Thymus (tissue), 11 donors: ENCODE data around the gene KCNK4. TPM values are rescaled to one million over a fixed set of nuclear protein-coding genes. Genes with fewer than 3 reads are reported as not detected.

Experiments
- DNase-seq, 9 donors: peaks; one replicate each; pipeline ENCODE4 v3.0.0-alpha.2; 2013; ENCODE audit warnings: low spot score in 9 of 9, low read depth in 6 of 9, missing footprints in 1 of 9
- H3K27ac ChIP-seq, 2 donors: one replicate each; pipeline ENCODE4 v1.5.1; 2013; ENCODE audit warnings: control low read depth in 1 of 2, low read depth in 1 of 2, low read length in 1 of 2, mild to moderate bottlenecking in 1 of 2, moderate library complexity in 1 of 2
- H3K27me3 ChIP-seq, 2 donors: one replicate each; pipeline ENCODE4 v1.5.1; 2013; ENCODE audit warnings: low read length in 1 of 2; ENCODE audit not compliant: control insufficient read depth in 2 of 2, insufficient read depth in 1 of 2
- H3K36me3 ChIP-seq, 2 donors: one replicate each; pipeline ENCODE4 v1.5.1; 2013; ENCODE audit warnings: low read length in 1 of 2, mild to moderate bottlenecking in 1 of 2, moderate library complexity in 1 of 2; ENCODE audit not compliant: control insufficient read depth in 2 of 2, insufficient read depth in 2 of 2
- H3K4me1 ChIP-seq, 2 donors: one replicate each; pipeline ENCODE4 v1.5.1; 2013; ENCODE audit warnings: low read length in 2 of 2; ENCODE audit not compliant: control insufficient read depth in 2 of 2, insufficient read depth in 2 of 2
- H3K4me3 ChIP-seq, 2 donors: one replicate each; pipeline ENCODE4 v1.5.1; 2013; ENCODE audit warnings: low read length in 2 of 2, control low read depth in 1 of 2, mild to moderate bottlenecking in 1 of 2
- H3K9me3 ChIP-seq, 2 donors: one replicate each; pipeline ENCODE4 v1.5.1; 2013; ENCODE audit warnings: low read length in 1 of 2, mild to moderate bottlenecking in 1 of 2; ENCODE audit not compliant: control insufficient read depth in 2 of 2, insufficient read depth in 1 of 2
- WGBS: extraction: QIAGEN DNeasy Blood & Tissue Kit; methylation state at CpG from one replicate; pipeline ENCODE4 v1.1.7; 2013; 5-methylcytosine and 5-hydroxymethylcytosine counted together
- polyA plus RNA-seq: library from polyadenylated mRNA; stranded (reverse); fragments of 200-250 nt; gene quantifications from one replicate; pipeline ENCODE4 v1.2.3, GENCODE V29; 2013
- total RNA-seq: library from RNA; stranded (reverse); fragments of 120-200 nt; gene quantifications from one replicate; pipeline ENCODE4 v1.2.4, GENCODE V29; 2013
- donor health status: healthy.

Gene KCNK4
- total and polyA plus RNA-seq, 2 donors: not detected

DNA sequence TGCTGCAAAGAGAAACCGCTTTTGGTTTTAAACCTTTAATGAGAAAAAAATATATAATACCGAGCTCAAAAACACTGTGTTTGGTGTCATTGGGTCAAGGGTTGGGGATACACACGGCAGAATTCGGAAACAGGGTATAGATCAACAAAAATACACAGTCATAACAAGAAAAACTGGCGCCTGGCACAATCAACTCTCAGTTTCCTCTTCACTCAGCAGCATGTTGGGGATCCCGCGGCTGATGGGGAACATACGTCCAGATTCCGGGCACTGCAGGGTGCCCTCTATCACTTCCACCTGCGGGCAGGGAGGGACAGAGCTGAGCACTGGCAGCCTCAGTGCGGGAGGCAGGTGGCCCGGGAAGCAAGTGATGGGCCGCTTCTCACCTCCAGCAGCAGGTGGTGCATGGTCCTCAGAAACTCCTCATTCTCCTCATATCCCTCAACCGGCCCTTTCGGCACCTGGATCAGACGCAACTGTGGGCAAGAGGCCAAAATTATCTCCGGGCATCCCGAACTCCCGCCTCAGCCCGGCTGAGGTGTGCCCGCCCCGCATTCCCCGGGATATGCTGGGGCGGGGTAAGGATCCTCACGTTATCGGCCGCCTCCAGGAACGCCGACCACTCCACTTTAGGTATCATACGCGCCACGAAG lies 25.7 kb downstream of the KCNK4 start:
- peaks cover 1 to 4% of the 10 kb centered on the region in 2 donors for H3K9me3 ChIP-seq
- 12% methylated on average over 32 of the region's 32 CpGs for WGBS
- peaks cover 11 to 33% of the 10 kb centered on the region in 2 donors for H3K4me1 ChIP-seq
- DNase-seq: peak in 1 of 9 donors; percentile 53
- peak overlapping the region; percentile 96 to 99 for H3K27ac ChIP-seq
- H3K36me3 ChIP-seq: peaks cover 44% of the 10 kb centered on the region in 2 donors
- H3K27me3 ChIP-seq: no peaks in the 10 kb centered on the region
- H3K4me3 ChIP-seq: peak overlapping the region; percentile 71 to 96

DNA sequence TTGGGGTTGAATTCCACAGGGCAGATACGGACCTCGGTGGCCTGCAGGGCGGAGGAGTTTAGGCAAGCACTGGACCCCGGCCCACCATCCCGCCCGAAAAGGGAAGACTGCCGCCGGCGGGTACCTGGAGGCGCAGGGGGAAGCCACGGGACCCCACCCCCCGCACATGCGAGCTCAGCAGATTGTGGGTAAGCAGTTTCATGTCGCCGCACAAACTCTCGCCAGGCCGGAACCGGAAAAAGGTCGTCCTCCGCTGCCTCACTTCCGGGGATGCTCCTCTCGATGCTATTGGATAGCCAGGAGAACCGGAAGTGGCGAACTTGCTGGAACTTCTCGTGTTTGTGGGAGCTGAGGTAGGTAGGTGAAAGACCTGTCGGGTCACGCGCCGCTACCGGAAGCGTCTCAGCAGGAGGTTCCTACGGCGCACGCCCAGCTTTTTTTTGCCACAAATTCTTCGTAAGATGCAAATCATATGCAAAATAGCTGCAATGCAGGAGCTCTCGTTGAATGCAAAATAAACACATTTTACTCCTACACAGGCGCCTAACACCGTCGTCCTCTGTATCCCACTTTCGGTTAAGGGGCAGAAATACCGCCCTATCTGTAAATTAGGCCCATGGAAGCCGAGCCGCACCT lies 26.3 kb downstream of the KCNK4 start, which contains the start of gene TRMT112:
Gene TRMT112, minus strand, starts transcription at position 235 of the 636 bp plus-strand sequence. Its CDS starts 33 bp downstream, at position 202.
- peaks cover 43 to 45% of the 10 kb centered on the region in 2 donors for H3K36me3 ChIP-seq
- under 1% methylated on average over 43 of the region's 43 CpGs for WGBS
- peaks cover 11 to 38% of the 10 kb centered on the region in 2 donors for H3K4me1 ChIP-seq
- peak within 1 kb of the TSS; percentile 96 to 99 for H3K27ac ChIP-seq
- H3K9me3 ChIP-seq: peaks cover 1 to 4% of the 10 kb centered on the region in 2 donors
- H3K27me3 ChIP-seq: no peaks in the 10 kb centered on the region
- H3K4me3 ChIP-seq: peak within 1 kb of the TSS; percentile 71 to 96
- peak; percentile 91 to 99 (median 98) for DNase-seq

DNA sequence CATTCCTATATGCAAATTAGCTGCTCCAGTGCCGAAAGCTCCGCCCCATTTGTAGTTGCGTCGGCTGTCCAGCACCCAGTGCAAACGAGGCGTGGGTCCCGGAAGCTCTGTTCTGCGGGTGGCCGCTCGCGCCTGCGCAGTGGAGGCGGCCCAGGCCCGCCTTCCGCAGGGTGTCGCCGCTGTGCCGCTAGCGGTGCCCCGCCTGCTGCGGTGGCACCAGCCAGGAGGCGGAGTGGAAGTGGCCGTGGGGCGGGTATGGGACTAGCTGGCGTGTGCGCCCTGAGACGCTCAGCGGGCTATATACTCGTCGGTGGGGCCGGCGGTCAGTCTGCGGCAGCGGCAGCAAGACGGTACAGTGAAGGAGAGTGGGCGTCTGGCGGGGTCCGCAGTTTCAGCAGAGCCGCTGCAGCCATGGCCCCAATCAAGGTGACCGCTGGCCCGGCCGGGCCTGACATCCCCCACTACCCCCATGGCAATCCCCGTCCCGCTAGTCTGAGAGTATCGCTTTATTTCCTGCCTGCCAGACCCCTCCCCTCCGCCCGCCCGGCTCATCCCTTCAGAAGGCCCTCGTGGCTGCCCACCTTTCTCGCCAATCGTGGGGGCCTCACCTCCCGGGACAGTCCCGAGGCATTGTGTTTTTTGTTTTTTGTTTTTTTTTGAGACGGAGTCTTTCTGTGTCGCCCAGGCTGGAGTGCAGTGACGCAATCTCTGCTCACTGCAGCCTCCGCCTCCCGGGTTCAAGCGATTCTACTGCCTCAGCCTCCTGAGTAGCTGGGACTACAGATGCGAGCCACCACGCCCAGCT lies 27.1 kb downstream of the KCNK4 start, which contains the start of gene PRDX5:
Gene PRDX5, plus strand, starts transcription at position 161 of the 805 bp plus-strand sequence. Its CDS starts 95 bp downstream, at position 256.
- Histone ChIP-seq H3K27ac (peak within 1 kb of the TSS; percentile 96 to 99), H3K27me3 (no peaks in the 10 kb centered on the region), H3K9me3 (peaks cover 1 to 4% of the 10 kb centered on the region in 2 donors), H3K4me1 (peaks cover 15 to 40% of the 10 kb centered on the region in 2 donors), H3K36me3 (peaks cover 38 to 48% of the 10 kb centered on the region in 2 donors), H3K4me3 (peak within 1 kb of the TSS; percentile 71 to 96)
- WGBS: under 1% methylated on average over 61 of the region's 61 CpGs
- peak; percentile 89 to 97 (median 94) for DNase-seq

DNA sequence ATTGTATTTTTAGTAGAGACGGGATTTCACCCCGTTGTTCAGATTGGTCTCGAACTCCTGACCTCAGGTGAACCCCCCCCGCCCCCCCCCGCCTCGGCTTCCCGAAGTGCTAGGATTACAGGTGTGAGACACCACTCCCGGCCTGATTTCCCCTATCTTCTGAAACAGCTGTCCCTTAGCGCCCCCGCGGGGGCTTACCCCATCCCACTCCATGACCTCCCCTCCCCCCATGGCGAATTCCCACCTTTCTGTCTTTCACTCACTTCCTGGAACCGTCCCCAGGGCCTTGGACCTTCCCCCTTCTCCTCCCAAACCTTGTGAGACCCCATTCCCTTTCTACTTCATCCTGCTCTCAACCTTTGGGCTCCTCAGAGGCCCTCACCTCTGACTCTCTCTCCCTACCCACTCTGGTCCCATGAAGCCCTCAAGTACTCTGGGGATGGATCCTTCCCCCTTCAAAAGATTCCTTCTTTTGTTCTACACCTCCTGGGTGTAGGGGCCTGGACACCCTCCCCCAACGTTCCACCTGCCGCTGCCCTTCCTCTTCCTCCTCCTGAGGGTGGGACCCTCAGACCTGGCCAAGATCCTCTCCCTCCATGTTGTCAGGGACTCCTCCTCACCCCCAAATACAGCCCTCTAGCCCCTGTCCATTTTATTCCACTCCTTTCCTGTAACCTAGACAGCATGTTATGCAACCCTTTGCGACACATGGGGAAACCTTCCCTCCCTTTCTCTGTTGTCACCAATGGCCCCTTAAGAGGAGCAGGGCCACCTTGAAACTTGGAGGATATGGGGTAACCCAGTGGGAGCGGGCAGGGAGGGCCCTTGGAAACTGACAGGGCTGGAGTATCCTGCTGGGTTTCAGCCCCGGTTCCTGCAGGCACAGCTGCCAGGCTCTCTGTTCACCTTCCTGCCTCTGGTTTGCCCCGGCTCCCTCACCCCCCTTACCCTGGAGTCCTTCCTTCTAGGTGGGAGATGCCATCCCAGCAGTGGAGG lies 28.0 kb downstream of the KCNK4 start:
- H3K9me3 ChIP-seq: peaks cover 1 to 4% of the 10 kb centered on the region in 2 donors
- peak overlapping the region; percentile 53 to 81 for H3K27ac ChIP-seq
- H3K27me3 ChIP-seq: no peaks in the 10 kb centered on the region
- H3K36me3 ChIP-seq: peaks cover 29 to 42% of the 10 kb centered on the region in 2 donors
- H3K4me3 ChIP-seq: peak overlapping the region; percentile 71 to 96
- no peak for DNase-seq
- H3K4me1 ChIP-seq: peaks cover 23 to 49% of the 10 kb centered on the region in 2 donors
- 30% methylated on average over 19 of the region's 19 CpGs for WGBS

DNA sequence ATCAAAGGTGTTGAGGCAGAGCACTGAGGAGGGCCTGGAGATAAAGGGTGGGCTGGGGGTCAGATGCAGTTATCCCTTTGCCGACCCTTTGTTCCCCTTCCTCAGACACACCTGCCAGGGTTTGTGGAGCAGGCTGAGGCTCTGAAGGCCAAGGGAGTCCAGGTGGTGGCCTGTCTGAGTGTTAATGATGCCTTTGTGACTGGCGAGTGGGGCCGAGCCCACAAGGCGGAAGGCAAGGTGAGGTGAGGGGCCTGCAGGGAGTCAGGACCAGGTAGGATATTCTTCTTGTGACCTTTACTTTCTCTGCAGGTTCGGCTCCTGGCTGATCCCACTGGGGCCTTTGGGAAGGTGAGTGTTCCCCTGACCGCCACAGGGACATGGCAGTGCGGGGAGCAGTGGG lies 29.5 kb downstream of the KCNK4 start:
- 98% methylated on average over 7 of the region's 7 CpGs for WGBS
- peaks cover 14 to 27% of the 10 kb centered on the region in 2 donors for H3K36me3 ChIP-seq
- no peaks in the 10 kb centered on the region for H3K27me3 ChIP-seq
- H3K4me3 ChIP-seq: no peak overlapping the region
- no peak for DNase-seq
- peaks cover 23 to 52% of the 10 kb centered on the region in 2 donors for H3K4me1 ChIP-seq
- H3K9me3 ChIP-seq: peaks cover 1 to 4% of the 10 kb centered on the region in 2 donors
- H3K27ac ChIP-seq: no peak overlapping the region

DNA sequence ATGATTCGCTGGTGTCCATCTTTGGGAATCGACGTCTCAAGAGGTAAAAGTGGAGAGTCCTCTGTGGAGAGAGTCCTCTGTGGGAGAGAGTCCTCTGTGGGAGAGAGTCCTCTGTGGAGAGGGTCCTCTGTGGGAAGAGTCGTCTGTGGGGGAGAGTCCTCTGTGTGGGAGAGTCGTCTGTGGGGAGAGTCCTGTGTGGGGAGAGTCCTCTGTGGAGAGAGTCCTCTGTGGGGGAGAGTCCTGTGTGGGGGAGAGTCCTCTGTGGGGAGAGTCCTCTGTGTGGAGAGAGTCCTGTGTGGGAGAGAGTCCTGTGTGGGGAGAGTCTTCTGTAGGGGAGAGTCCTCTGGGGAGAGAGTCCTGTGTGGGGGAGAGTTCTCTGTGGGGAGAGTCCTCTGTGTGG lies 29.9 kb downstream of the KCNK4 start:
- DNase-seq: no peak
- no peaks in the 10 kb centered on the region for H3K27me3 ChIP-seq
- WGBS: 96% methylated on average over 5 of the region's 5 CpGs
- no peak overlapping the region for H3K4me3 ChIP-seq
- H3K9me3 ChIP-seq: peaks cover 1 to 4% of the 10 kb centered on the region in 2 donors
- peak overlapping the region in 1 of 2 donors; percentile 6 for H3K27ac ChIP-seq
- H3K4me1 ChIP-seq: peaks cover 23 to 51% of the 10 kb centered on the region in 2 donors
- H3K36me3 ChIP-seq: peaks cover 12 to 24% of the 10 kb centered on the region in 2 donors

DNA sequence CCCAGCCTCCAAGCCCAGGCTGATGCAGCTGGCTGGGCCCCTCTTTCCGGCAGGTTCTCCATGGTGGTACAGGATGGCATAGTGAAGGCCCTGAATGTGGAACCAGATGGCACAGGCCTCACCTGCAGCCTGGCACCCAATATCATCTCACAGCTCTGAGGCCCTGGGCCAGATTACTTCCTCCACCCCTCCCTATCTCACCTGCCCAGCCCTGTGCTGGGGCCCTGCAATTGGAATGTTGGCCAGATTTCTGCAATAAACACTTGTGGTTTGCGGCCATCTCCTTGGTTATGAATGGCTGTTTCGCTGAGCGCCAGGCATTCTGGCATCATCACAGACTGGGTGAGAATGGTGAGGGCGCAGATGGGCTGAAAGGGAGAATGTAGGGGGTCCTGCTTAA lies 30.4 kb downstream of the KCNK4 start:
- peaks cover 1 to 4% of the 10 kb centered on the region in 2 donors for H3K9me3 ChIP-seq
- WGBS: 89% methylated on average over 5 of the region's 5 CpGs
- peaks cover 12 to 20% of the 10 kb centered on the region in 2 donors for H3K36me3 ChIP-seq
- H3K4me3 ChIP-seq: no peak overlapping the region
- H3K4me1 ChIP-seq: peaks cover 23 to 46% of the 10 kb centered on the region in 2 donors
- no peaks in the 10 kb centered on the region for H3K27me3 ChIP-seq
- DNase-seq: no peak
- peak overlapping the region in 1 of 2 donors; percentile 6 for H3K27ac ChIP-seq

DNA sequence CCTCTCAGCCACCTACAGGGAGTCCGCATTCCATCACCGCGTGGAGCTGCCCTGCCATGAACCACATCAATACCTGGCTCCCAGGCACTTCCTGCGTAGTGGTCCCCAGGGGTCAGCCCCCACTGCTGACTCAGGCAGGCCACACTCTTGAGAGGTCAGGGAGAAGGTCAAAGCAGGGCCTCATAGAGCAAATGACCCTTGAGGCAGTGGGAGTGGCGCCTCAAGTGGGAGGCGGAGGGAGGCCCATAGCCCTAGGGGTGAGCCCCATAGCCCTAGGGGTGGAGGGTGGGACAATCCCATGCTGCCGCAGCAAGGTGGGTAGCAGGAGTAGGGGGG lies 31.8 kb downstream of the KCNK4 start:
- DNase-seq: no peak
- Histone ChIP-seq H3K4me1 (peaks cover 20 to 38% of the 10 kb centered on the region in 2 donors), H3K36me3 (peaks cover 12 to 20% of the 10 kb centered on the region in 2 donors), H3K4me3 (no peak overlapping the region), H3K9me3 (peaks cover 0 to 4% of the 10 kb centered on the region in 2 donors), H3K27me3 (no peaks in the 10 kb centered on the region), H3K27ac (peak overlapping the region in 1 of 2 donors; percentile 77)
- 84% methylated on average over 7 of the region's 7 CpGs for WGBS
